Measurements from ENCODE around the gene TTC23. TPM values are rescaled to one million over a fixed set of nuclear protein-coding genes. Genes with fewer than 3 reads are reported as not detected.

Gene TTC23
- total and polyA plus RNA-seq, 2 donors (not counting 3 experiments of a cell fraction or from before 2014, with no cell fraction given), result 4.1 to 27.3 TPM

GRCh38 chr15:99232740-99233139 is 16.6 kb downstream of the TTC23 start:
- H3K36me3 ChIP-seq (ENCODE audit: control insufficient read depth in 2 of 2, extremely low read depth in 1 of 2, insufficient read depth in 2 of 2, low read length in 2 of 2), result peaks cover 0 to 2% of the 10 kb centered on the region in 2 experiments
- no peaks in the 10 kb centered on the region for H3K4me1 ChIP-seq (ENCODE audit: control insufficient read depth, extremely low read depth, insufficient read depth, low read length)
- dilution Hi-C loops (cut with MboI; ENCODE audit: extremely low pct_ligation_motif_present, low sequenced_read_pairs), result no loop called here
- H3K27me3 ChIP-seq (ENCODE audit: control insufficient read depth in 2 of 2, insufficient read depth in 2 of 2, low read length in 2 of 2), result no peaks in the 10 kb centered on the region
- H3K9me1 ChIP-seq (replicated peaks; ENCODE audit: control insufficient read depth, extremely low read depth, insufficient read depth, low read length), result no peaks in the 10 kb centered on the region
- BruUV-seq (replicated peaks), result no TSS peak
- TF ChIP-seq POLR2AphosphoS5 (IDR thresholded peaks at IDR 0.05; ENCODE audit: insufficient read depth, low read depth, low read length), result no peak
- no peak for TF ChIP-seq EZH2 (IDR thresholded peaks at IDR 0.05; ENCODE audit: borderline replicate concordance, low read depth, low read length, severe bottlenecking)
- TF ChIP-seq MYC (IDR thresholded peaks at IDR 0.05; ENCODE audit: low read depth, low read length), result no peak
- TF ChIP-seq JUN (IDR thresholded peaks at IDR 0.05; ENCODE audit: borderline replicate concordance, insufficient read depth, insufficient read length, low read depth), result no peak
- no peak for TF ChIP-seq GATA2 (IDR thresholded peaks at IDR 0.05; ENCODE audit: insufficient read depth, insufficient read length, low read depth, low read length)
- no peak for TF ChIP-seq POLR2A (IDR thresholded peaks at IDR 0.05; ENCODE audit: low read depth, low read length)
- TF ChIP-seq CTCF (IDR thresholded peaks at IDR 0.05; ENCODE audit: extremely low read depth in 1 of 2, insufficient read depth in 1 of 2, low read depth in 1 of 2, low read length in 2 of 2), result no peak
- TF ChIP-seq FOS (IDR thresholded peaks at IDR 0.05; ENCODE audit: borderline replicate concordance, insufficient read depth, low read length), result no peak
- TF ChIP-seq MAX (IDR thresholded peaks at IDR 0.05; ENCODE audit: insufficient read depth, insufficient read length), result no peak
- no peak overlapping the region for H3K4me2 ChIP-seq (ENCODE audit: insufficient read depth, low read length)
- ChIA-PET CTCF (no interaction called here), POLR2A (no interaction called here)
- FAIRE-seq, result no peak
- no peak overlapping the region for H2AFZ ChIP-seq (ENCODE audit: low read depth, low read length)
- intact Hi-C loops (cut with micrococcal nuclease), result no loop called here
- no peak for DNase-seq (ENCODE audit: low read depth, low spot score)
- no peaks in the 10 kb centered on the region for H3K9me3 ChIP-seq (replicated peaks; ENCODE audit: control insufficient read depth, insufficient read depth, low read length)
- H3K27ac ChIP-seq (ENCODE audit: insufficient read depth, low read depth, low read length), result no peak overlapping the region
- no peaks in the 10 kb centered on the region for H4K20me1 ChIP-seq (replicated peaks; ENCODE audit: control insufficient read depth, extremely low read depth, insufficient read depth, low read length)
- peaks cover 2% of the 10 kb centered on the region for H3K79me2 ChIP-seq (ENCODE audit: control insufficient read depth, insufficient read depth, low read length)
- H3K9ac ChIP-seq (replicated peaks; ENCODE audit: extremely low read depth, insufficient read depth, low read length), result no peak overlapping the region
- no peak overlapping the region for H3K4me3 ChIP-seq (replicated peaks in 1 of 3; ENCODE audit: insufficient read depth in 1 of 3, low read depth in 1 of 3, low read length in 3 of 3)

Data from endothelial cell of umbilical vein (primary cell).